AG20443 (cell line): ENCODE measurements around the gene PRODH.
"Not testable (repeated sequence)": the region's sequence is repeated elsewhere in the genome, so short reads cannot be mapped to it uniquely, and the experiment has no call there.

Source experiments
- DNase-seq: peaks from one replicate; pipeline ENCODE4 v3.0.0; 2012; ENCODE audit warnings: low spot score, mixed read lengths

PRODH gene

GRCh38 chr22:18935889-18936529, at the start of gene PRODH:
PRODH (minus strand) TSS chr22:18936293; CDS start chr22:18936287, 6 bp downstream.
- DNase-seq = no peak

- no peak for DNase-seq
Measured at GRCh38 chr22:18985780-18986179, 49.7 kb upstream of the PRODH start.

GRCh38 chr22:18984564-18984963, 48.5 kb upstream of the PRODH start:
- no peak for DNase-seq

- no peak for DNase-seq
Measured at GRCh38 chr22:18983120-18983651, 47.1 kb upstream of the PRODH start.

GRCh38 chr22:18980829-18981228, 44.7 kb upstream of the PRODH start:
- no peak for DNase-seq

- no peak for DNase-seq
Measured at GRCh38 chr22:18979957-18980356, 43.9 kb upstream of the PRODH start.

GRCh38 chr22:18978506-18978905, 42.4 kb upstream of the PRODH start:
- no peak for DNase-seq

GRCh38 chr22:18977824-18978425, 41.8 kb upstream of the PRODH start:
- no peak for DNase-seq

GRCh38 chr22:18976197-18976751, 40.2 kb upstream of the PRODH start:
- DNase-seq = no peak

GRCh38 chr22:18975434-18976196, 39.5 kb upstream of the PRODH start:
- no peak for DNase-seq

GRCh38 chr22:18974477-18975180, 38.5 kb upstream of the PRODH start:
- DNase-seq = no peak

- DNase-seq = no peak
Measured at GRCh38 chr22:18973264-18974031, 37.4 kb upstream of the PRODH start.

- not testable (repeated sequence) for DNase-seq
Measured at GRCh38 chr22:18972591-18972990, 36.5 kb upstream of the PRODH start.

GRCh38 chr22:18972029-18972428, 35.9 kb upstream of the PRODH start:
- DNase-seq = not testable (repeated sequence)

- no peak for DNase-seq
Measured at GRCh38 chr22:18971321-18971751, 35.2 kb upstream of the PRODH start.

GRCh38 chr22:18970948-18971315, 34.8 kb upstream of the PRODH start:
- no peak for DNase-seq

- peak; percentile 38 for DNase-seq
Measured at GRCh38 chr22:18970176-18970947, 34.3 kb upstream of the PRODH start.

GRCh38 chr22:18969158-18969942, 33.3 kb upstream of the PRODH start:
- DNase-seq = not testable (repeated sequence)

GRCh38 chr22:18968011-18968749, 32.1 kb upstream of the PRODH start:
- DNase-seq = peak; percentile 50
